ACHN (cell line): Measurements from ENCODE around the gene PYGO2.

Experiments
- DNase-seq: peaks from one replicate; pipeline ENCODE4 v3.0.0-alpha.2; 2015
- in situ Hi-C: cut with HindIII; loops from 2 replicates; pipeline ENCODE4 v1.10.0; 2017; ENCODE audit warnings: low sequenced_read_pairs, low pct_ligation_motif_present, low pct_unique_long_range_greater_than_20kb

PYGO2 gene

DNA sequence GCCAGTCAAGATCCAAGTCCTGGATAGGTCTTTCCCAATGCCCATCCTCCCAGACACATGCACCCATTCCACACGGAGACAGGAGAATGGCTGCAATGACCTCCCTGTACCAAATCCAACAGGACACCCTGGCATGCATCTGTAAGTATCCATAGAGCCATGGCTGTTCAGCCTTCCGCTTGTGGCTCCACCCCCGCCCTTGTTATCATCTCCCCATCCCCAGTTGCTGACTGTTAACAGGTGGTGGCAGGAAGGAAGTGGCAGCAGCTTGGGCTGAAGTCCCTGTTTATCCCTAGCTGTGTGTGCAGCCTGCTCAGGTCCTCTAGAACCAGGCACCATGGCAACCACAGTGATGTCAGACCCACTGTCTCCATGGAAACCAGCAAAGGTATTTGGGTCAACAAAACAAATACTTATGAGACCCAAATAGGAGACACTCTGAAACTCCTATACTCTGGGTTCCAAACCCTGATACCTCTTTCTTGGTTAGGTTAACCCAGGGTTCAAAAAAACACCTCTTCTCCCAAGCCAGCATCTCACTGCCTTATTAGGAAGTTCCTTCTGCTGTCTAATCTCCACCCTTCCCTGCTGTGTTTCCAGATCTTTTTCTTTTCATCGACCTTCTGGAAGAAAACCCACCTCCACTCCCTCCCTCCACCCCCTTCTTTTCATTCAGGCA, 6.4 kb downstream of the PYGO2 start:
- in situ Hi-C loops, result no loop called here

GRCh38 chr1:154954541-154954940, 7.0 kb downstream of the PYGO2 start:
- DNase-seq, result no peak
- in situ Hi-C loops, result no loop called here

More for the DNA sequence above, 6.4 kb downstream of the PYGO2 start:
- no peak for DNase-seq

DNA sequence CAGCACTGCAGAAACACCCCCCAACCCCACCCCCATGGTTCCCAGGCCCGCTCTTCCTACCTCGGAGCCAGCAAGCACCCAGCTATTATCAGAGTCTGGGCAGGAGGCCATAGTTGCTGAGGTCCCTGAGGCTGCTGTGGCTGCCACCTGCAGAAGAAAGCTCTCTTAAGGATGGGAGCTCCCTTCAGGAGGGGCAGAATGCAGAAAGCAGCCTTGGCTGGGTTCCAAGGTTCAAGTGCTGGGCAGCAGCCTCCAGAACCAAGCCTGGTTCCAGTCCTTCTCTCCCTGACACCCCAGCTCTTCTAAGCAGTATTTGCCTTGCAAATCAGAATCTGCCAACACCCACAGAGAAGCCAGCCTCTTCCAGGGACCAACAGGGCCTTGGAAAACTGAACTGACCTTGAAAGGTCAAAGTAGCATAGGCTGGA, 8.0 kb downstream of the PYGO2 start:
- no peak for DNase-seq
- in situ Hi-C loops, result no loop called here

DNA sequence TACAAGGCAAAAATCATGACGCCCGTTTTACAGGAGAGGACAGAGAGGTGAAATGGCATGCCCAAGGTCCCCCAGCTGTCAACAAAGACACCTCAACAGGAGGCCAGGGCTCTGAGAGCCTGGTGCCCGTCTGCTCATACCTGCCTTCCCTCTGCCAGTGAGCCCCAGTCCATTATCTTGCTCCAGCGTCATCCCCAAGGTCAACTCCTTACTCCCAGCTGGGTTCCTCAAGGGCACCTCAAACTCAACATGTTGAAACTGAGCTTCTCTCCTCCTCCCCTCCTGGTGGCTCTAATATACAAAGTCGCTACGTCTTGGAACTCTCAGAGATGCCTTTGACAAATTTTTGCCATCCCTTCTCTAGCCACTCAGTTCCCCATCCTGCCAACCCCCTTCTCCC, 8.9 kb downstream of the PYGO2 start:
- in situ Hi-C loops, result no loop called here

DNA sequence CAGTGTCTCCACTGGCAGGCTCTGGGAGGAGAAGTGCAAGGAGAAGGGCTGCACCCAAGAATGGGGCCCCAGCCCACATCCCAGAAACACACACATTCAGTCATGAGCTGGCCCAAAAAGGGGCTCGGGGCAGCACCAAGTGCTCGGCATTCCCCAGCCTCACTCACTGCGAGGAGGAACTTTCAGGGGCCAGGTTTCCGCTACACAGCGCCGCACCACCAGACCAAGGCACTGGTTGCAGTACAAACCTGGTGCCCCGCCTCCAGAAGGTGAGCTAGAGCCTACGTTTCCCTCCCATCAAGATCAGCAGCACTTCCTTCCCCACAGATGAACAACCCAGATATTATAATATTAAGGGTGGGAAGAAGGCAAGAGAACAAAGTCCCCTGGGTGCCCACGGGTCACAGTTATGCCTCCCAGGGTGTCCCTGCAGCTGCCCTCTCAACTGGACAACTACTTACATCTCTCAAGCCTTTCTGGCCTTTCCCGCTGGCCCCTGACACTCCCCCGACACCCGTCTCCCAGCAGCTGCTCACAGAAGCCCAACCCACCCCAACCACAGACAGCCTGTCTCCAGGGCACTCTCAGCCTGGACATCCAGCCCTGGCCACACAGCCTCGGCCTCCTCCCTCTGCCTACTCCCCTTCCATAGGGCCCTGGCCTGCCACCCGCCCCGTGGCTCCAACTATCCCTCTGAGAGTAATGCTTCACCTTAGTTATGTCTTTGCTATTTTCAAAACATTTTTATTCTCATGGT, 9.5 kb downstream of the PYGO2 start:
- no peak for DNase-seq

More for the DNA sequence above, 8.9 kb downstream of the PYGO2 start:
- no peak for DNase-seq

GRCh38 chr1:154948079-154948478, 13.5 kb downstream of the PYGO2 start:
- in situ Hi-C loops, result no loop called here
- no peak for DNase-seq

More for the DNA sequence above, 9.5 kb downstream of the PYGO2 start:
- in situ Hi-C loops, result no loop called here

DNA sequence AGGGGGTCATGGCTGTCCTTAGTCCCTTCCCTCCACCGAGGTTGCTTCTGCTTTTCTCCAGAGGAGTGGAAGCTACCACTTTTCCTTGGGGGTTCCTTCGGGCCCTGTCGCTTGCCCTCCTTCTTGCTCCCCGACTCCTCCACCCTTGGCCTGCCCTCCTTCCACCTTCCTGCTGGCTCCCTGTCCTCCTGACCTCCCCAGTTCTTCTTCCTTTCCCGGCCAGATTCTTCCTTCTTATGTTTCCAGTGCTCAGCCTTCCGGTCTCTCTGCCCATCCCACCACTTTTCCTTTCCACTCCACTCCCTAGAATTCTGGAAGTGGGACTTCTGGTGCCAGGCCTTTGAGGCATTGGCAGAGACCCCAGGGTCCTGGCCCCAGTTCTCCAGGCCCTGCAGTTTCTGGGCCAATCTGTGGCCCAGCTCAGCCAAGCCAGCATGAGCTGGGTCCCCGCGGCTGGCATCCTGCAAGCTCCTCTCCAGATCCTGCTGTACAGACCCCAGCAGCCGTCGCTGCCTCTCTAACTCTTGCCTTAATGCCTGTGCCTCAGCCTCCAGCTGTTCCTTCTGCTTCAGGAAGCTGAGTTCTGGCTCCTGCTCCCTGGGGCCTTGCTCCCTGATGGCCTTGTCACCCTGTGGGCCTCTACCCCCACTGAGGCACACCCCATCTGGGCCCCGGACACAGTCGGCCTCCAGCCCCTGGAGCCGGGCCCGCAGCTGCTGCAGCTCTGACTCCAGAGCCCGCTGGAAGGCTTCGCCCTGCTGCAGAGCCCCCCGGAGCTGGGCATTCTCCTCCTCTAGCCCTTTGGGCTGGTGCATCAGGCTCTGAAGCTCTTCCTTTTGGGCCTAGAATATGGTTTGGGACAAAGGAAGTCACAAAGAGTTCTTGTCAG, 15.4 kb downstream of the PYGO2 start:
- no peak for DNase-seq
- in situ Hi-C loops, result no loop called here

GRCh38 chr1:154945160-154945961, 16.2 kb downstream of the PYGO2 start:
- in situ Hi-C loops, result no loop called here
- no peak for DNase-seq

GRCh38 chr1:154944401-154945159, 17.0 kb downstream of the PYGO2 start:
- DNase-seq, result no peak
- in situ Hi-C loops, result no loop called here

GRCh38 chr1:154943649-154944400, 17.8 kb downstream of the PYGO2 start:
- peak; percentile 39 for DNase-seq
- in situ Hi-C loops, result no loop called here

DNA sequence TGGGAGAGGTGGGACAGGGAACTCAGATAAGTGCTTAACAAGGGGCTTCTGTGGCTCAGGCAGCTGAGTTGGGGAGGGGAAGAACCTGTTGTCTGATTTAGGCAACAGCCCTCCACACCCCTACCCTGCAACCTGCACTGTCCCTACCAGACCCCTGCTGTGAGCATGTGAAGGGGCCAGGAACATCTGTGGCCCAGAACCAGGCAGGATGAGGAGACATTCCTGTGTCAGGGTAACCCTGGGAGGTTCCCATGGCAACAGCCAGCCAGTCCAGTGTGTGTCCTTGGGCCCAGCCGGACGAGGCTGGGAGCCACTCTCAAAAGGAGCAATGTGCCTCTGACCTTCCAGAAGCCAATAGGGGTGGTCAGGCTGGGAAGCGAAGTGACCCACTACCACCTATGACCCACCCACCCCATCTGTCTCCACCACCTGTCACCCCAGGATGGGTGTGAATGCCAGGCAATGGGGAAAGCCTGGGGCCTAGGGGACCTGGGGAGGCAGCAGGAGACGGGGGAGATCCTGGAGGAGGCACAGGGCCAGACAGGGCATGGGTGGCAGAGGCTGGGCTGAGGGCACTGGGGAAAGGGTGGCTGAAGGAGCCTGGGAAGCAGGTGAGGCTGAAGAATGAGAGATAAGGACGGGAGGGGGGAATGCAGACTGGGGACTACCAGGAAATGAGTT, 20.1 kb downstream of the PYGO2 start:
- in situ Hi-C loops, result no loop called here
- DNase-seq, result no peak

DNA sequence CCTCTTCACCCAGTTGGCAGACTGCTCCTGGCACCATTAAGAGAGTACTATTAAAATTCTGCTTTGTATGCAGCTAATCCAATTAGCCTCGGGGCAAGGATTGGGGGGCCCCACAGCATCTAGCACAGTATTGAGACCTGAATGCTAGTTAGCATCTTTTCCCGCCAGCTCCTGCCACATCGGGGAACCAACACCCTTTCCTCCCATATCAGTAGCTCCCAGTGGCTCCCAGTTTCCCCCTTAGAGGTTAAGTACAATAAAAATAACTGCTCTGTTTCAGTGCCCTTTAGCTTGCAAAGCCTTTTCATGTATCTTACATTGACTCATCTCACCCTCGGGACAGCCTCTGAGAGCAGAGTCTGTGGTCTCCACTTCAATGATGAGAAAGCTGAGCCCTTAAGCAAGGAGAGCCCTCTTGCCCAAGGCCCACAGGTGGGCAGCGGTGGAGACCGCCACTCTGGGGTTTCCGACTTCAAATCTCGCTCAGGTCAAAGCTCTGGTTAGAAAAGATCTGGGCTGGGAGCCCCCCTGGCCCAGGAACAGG, 20.9 kb downstream of the PYGO2 start:
- in situ Hi-C loops, result no loop called here
- DNase-seq, result no peak

DNA sequence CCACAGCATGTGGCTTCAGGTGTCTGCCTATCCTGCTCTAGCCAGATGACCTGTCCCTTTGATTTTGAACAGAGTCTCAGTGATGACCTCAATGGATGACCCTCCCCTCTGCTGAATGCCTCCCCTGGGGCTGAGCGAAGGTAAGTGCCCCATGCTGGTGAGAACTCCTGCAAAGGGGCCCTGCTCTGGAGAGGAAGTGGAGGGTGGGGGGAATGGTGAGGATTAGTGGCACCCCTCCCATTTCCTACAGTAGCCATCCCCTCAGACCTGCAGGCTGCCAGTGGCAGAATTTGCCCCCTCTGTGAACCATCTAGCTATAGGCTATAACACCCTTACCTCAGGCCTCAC, 21.4 kb downstream of the PYGO2 start:
- in situ Hi-C loops, result no loop called here
- DNase-seq, result no peak

DNA sequence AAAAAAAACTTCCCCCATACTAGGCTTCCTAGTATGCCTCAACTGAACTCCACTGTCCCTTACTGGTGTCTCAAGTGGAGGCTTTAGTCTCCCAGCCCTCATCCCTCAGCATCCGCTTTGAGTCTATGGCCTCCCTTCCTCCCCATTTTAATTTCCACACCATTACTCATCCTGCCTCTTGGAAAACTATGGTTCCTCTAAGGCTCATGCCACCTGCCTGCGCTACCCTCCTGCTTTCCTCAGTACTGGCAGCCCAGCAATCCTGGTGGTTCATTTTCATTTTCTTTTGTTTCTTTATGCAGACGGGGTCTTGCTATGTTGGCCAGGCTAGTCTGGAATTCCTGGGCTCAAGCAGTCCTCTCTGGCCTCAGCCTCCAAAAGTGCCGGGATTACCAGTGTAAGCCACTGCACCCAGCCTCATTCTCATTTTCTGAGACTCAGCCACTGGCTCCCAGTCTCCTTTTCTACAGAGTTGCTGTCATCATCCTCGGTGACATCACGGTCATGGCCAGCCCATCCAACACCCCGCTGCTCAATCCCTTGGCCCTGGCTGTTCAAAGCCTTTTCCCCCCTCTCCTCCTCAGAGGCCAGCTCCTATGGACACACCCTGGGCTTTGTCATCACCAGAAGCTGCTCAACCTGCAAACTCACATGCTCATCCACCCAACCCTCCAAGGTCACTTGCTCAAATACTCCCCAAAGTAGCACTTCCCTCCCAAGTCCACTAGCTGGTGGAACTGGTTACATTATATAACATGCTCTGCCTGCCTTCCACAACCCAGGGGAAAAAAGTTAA, 22.8 kb downstream of the PYGO2 start:
- no peak for DNase-seq

DNA sequence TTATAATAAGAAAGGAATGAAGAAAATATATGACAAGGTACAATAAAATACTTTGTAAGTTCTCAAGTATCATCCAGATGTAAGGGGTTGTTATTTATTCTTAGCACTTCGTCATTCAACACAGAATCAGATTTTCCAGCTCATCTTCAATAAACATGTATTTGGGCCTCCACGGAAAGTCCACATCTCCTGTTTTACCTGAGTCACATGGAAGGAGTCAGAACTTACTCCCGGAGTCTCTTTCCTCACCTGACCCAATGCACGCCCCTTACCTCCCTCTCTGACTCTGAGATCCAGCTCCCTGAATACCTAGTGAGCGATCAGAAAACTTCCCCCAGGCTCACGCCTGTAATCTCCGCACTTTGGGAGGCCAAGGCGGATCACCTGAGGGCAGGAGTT, 23.6 kb downstream of the PYGO2 start:
- DNase-seq, result no peak
- in situ Hi-C loops, result no loop called here

More for the DNA sequence above, 22.8 kb downstream of the PYGO2 start:
- in situ Hi-C loops, result no loop called here
